GM12878 (cell line): ENCODE results near the gene NOX1. TPM values are rescaled to one million over a fixed set of nuclear protein-coding genes. Genes with fewer than 3 reads are reported as not detected.

ENCODE experiments used
- ATAC-seq: fragments of 200-7000 bp; cut with Tn5 transposase; 3 replicates; pipeline ENCODE4 v1.9.1; 2020; ENCODE audit warnings: mild to moderate bottlenecking, moderate library complexity
- BruUV-seq: library from RNA; stranded (reverse); fragments of 400-500 nt; replicated peaks from 2 replicates; lab custom pipeline; 2021; lab: Mats Ljungman, UMichigan
- CTCF ChIA-PET: fragments of 300-600 bp; sonication (Branson Sonifier 250); formaldehyde crosslinking; extraction: SDS; loops from one replicate; lab custom pipeline; 2021; ENCODE audit warnings: inconsistent platforms; lab: Yijun Ruan, JAX
- POLR2A ChIA-PET: fragments of 350-600 bp; formaldehyde crosslinking; extraction: SDS; loops from one replicate; lab custom pipeline; 2021; ENCODE audit warnings: inconsistent platforms; lab: Charles Lee
- RAD21 ChIA-PET: fragments of 300-600 bp; sonication (Branson Sonifier 250); formaldehyde crosslinking; loops from one replicate; lab custom pipeline; 2023; ENCODE audit warnings: antibody characterized with exemption; ENCODE audit not compliant: unreplicated experiment; lab: Charles Lee
- SMC1A ChIA-PET: fragments of 300-600 bp; sonication (Branson Sonifier 250); formaldehyde crosslinking; loops from one replicate; lab custom pipeline; 2023; ENCODE audit not compliant: unreplicated experiment, uncharacterized antibody; lab: Charles Lee
- DNase-seq: peaks from one replicate; pipeline ENCODE4 v3.0.0-alpha.2; 2011; ENCODE audit warnings: low read depth, low spot score
- FAIRE-seq: peaks from 3 replicates; lab custom pipeline; 2011; peaks lifted over from hg19 to GRCh38; lab: Jason Lieb, UNC
- H2AFZ ChIP-seq: 2 replicates; pipeline ENCODE4 v1.6.0; 2011; ENCODE audit warnings: low read depth, low read length, control low read depth; ENCODE audit not compliant: control insufficient read depth
- H3K27ac ChIP-seq: 2 replicates; pipeline ENCODE4 v1.5.1; 2011; ENCODE audit warnings: control low read depth; ENCODE audit not compliant: control insufficient read depth, insufficient read depth
- H3K27me3 ChIP-seq, 2 experiments: replicated peaks in 1 of 2; 2 replicates each; pipeline versions ENCODE4 v1.6.0 to v1.6.1; 2011; ENCODE audit warnings: low read length in 1 of 2; ENCODE audit not compliant: control insufficient read depth in 2 of 2, insufficient read depth in 2 of 2
- H3K36me3 ChIP-seq, 2 experiments: 2 replicates each; pipeline ENCODE4 v1.5.1; 2011; ENCODE audit warnings: low read length in 1 of 2; ENCODE audit not compliant: control insufficient read depth in 2 of 2, insufficient read depth in 2 of 2
- H3K4me1 ChIP-seq: 2 replicates; pipeline ENCODE4 v1.6.1; 2011; ENCODE audit warnings: mild to moderate bottlenecking, low read length, moderate library complexity, mixed read lengths; ENCODE audit not compliant: control insufficient read depth, insufficient read depth
- H3K4me2 ChIP-seq: 2 replicates; pipeline ENCODE4 v1.6.0; 2011; ENCODE audit warnings: control low read depth; ENCODE audit not compliant: control insufficient read depth, insufficient read depth
- H3K4me3 ChIP-seq: fragments of 200-600 bp; sonication (generic); 2 replicates; pipeline ENCODE4 v1.5.1; 2016
- H3K79me2 ChIP-seq: 2 replicates; pipeline ENCODE4 v1.6.0; 2011; ENCODE audit warnings: low read length; ENCODE audit not compliant: control insufficient read depth, insufficient read depth
- H3K9ac ChIP-seq: 2 replicates; pipeline ENCODE4 v1.8.0; 2011; ENCODE audit warnings: low read length, control low read depth, mixed read lengths; ENCODE audit not compliant: control insufficient read depth, insufficient read depth
- H3K9me3 ChIP-seq: replicated peaks from 3 replicates; pipeline ENCODE4 v1.5.1; 2011; ENCODE audit warnings: mild to moderate bottlenecking, low read length; ENCODE audit not compliant: control insufficient read depth, insufficient read depth
- H4K20me1 ChIP-seq: 2 replicates; pipeline ENCODE4 v1.6.0; 2011; ENCODE audit not compliant: control insufficient read depth, insufficient read depth
- DPF2 ChIP-seq: fragments of 450-650 bp; IDR thresholded peaks from 2 replicates; pipeline ENCODE4 v1.6.1; 2017; ENCODE audit warnings: mild to moderate bottlenecking
- ETV6 ChIP-seq, 2 experiments: fragments of 450-650 bp in 1 of 2; IDR thresholded peaks in 1 of 2; conservative IDR thresholded peaks in 1 of 2; 2 replicates each; pipeline ENCODE4 v1.6.1; 2014; ENCODE audit warnings: antibody characterized with exemption in 1 of 2, borderline replicate concordance in 1 of 2, low read depth in 1 of 2, mild to moderate bottlenecking in 1 of 2, moderate library complexity in 1 of 2
- HCFC1 ChIP-seq: fragments of 150-350 bp; IDR thresholded peaks from 2 replicates; pipeline ENCODE4 v1.6.1; 2014; ENCODE audit warnings: low read length
- JUND ChIP-seq: IDR thresholded peaks from 2 replicates; pipeline ENCODE4 v1.6.1; 2012; ENCODE audit warnings: low read depth, mild to moderate bottlenecking, low read length, improper control_type of control experiment, moderate library complexity
- NFIC ChIP-seq: IDR thresholded peaks from 2 replicates; pipeline ENCODE4 v1.6.1; 2012; ENCODE audit warnings: low read depth, mild to moderate bottlenecking, inconsistent platforms, low read length, moderate library complexity
- NFXL1 ChIP-seq: fragments of 450-650 bp; IDR thresholded peaks from 2 replicates; pipeline ENCODE4 v1.6.1; 2017; ENCODE audit warnings: antibody characterized with exemption, mild to moderate bottlenecking, borderline replicate concordance
- NFYA ChIP-seq: IDR thresholded peaks from 2 replicates; pipeline ENCODE4 v1.6.1; 2011; ENCODE audit warnings: low read depth, mild to moderate bottlenecking, low read length, improper control_type of control experiment, borderline replicate concordance
- PML ChIP-seq: IDR thresholded peaks from 2 replicates; pipeline ENCODE4 v1.6.1; 2012; ENCODE audit warnings: low read length, inconsistent platforms
- SMARCA5 ChIP-seq: fragments of 450-650 bp; IDR thresholded peaks from 2 replicates; pipeline ENCODE4 v1.6.1; 2017; ENCODE audit warnings: mild to moderate bottlenecking
- SREBF2 ChIP-seq: IDR thresholded peaks from 2 replicates; pipeline ENCODE4 v1.6.1; 2012; ENCODE audit warnings: mild to moderate bottlenecking, low read length
- TCF7 ChIP-seq: IDR thresholded peaks from 2 replicates; pipeline ENCODE4 v1.6.1; 2014; ENCODE audit warnings: antibody characterized with exemption, borderline replicate concordance
- WGBS: methylation state at CpG from one replicate; pipeline ENCODE4 v1.1.6; 2016; ENCODE audit warnings: low lambda C conversion rate; ENCODE audit not compliant: insufficient replicate concordance, insufficient coverage; ENCODE audit errors: missing lambda C conversion rate; 5-methylcytosine and 5-hydroxymethylcytosine counted together
- in situ Hi-C: fragments of 300-500 bp; cut with MboI; formaldehyde crosslinking; loops from 9 replicates; pipeline ENCODE4 v1.14.3; 2018; ENCODE audit warnings: mixed read lengths
- intact Hi-C: fragments of 100-400 bp; cut with micrococcal nuclease; formaldehyde crosslinking; loops from one replicate; pipeline ENCODE4 v1.14.2; 2022; ENCODE audit not compliant: unreplicated experiment
- polyA plus RNA-seq, 11 experiments: library from polyadenylated mRNA; depleted of rRNA in 4 of 11; unstranded in 6 of 11; stranded (reverse) in 5 of 11; fragments of >200 nt; fragmentation: Nextera tagmentation in 4 of 11; fragmentation: Illumina TruSeq in 1 of 11; extraction: Ambion mirVana in 4 of 11; extraction: Trizol in 1 of 11; gene quantifications; 1 replicate in 1 of 11; 2 replicates in 10 of 11; pipeline versions ENCODE4 v1.2.1 to v1.2.3, GENCODE V29; 2011 to 2016; ENCODE audit warnings: inconsistent platforms in 2 of 11, missing spikeins in 2 of 11, low read depth in 1 of 11
- total RNA-seq, 4 experiments: library from RNA; depleted of rRNA in 3 of 4; stranded (reverse); fragments of >200 nt in 3 of 4; fragmentation: Illumina TruSeq in 1 of 4; extraction: Trizol in 1 of 4; gene quantifications; 2 replicates each; pipeline versions ENCODE4 v1.2.1 to v1.2.3, GENCODE V29; 2013 to 2021

The NOX1 gene
- total and polyA plus RNA-seq, 10 of the 15 experiments (the other 5 are each of a cell fraction or from before 2014, with no cell fraction given), result 0.03 to 0.09 (median 0.08) TPM; not detected in 6

DNA sequence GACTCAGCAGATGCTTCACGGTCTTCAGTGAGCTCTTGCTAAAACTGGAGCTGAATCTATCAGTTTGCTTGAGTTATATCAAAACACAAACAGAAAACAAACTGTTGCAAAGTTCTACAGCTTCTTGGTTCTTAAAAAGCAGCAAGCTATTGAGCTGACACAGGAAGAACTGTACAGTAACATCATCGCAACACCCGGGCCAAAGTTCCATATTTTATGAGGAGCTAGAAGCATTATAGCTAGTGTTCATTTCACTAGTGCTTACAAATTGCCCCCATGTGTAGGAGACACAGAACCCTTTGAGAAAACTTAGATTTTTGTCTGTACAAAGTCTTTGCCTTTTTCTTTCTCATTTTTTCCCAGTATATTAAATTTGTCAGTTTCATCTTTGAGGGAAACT lies 71.3 kb downstream of the NOX1 start:
- Histone ChIP-seq H3K4me3 (no peak overlapping the region), H2AFZ (no peak overlapping the region), H3K27ac (no peak overlapping the region), H3K79me2 (no peaks in the 10 kb centered on the region), H3K9ac (no peak overlapping the region), H4K20me1 (no peaks in the 10 kb centered on the region), H3K4me2 (no peak overlapping the region), H3K36me3 (no peaks in the 10 kb centered on the region), H3K27me3 (no peaks in the 10 kb centered on the region), H3K4me1 (no peaks in the 10 kb centered on the region), H3K9me3 (no peaks in the 10 kb centered on the region)
- 16% methylated on average over 3 of the region's 3 CpGs for WGBS
- in situ Hi-C loops, result no loop called here
- SMC1A ChIA-PET, result interaction anchor here (1.6 kb wide), 1 partner anchor 9 kb away, joined by 6 read pairs; no protein-coding TSS in a partner anchor
- intact Hi-C loops, result no loop called here
- TF ChIP-seq TCF7 (no peak), JUND (no peak), NFYA (no peak), NFIC (no peak), PML (no peak), ETV6 (conservative IDR thresholded peaks at IDR 0.05 in 1 of 2, IDR thresholded peaks at IDR 0.05 in 1 of 2; ENCODE audit: borderline replicate concordance in 1 of 2, low read depth in 1 of 2) (no peak), NFXL1 (no peak), SREBF2 (no peak), DPF2 (no peak), HCFC1 (no peak), SMARCA5 (no peak)
- no peak for FAIRE-seq
- RAD21 ChIA-PET, result no interaction called here
- no peak for DNase-seq
- POLR2A ChIA-PET, result no interaction called here
- CTCF ChIA-PET, result interaction anchor here (0.9 kb wide), 1 partner anchor 34 kb away, joined by 5 read pairs; no protein-coding TSS in a partner anchor
- no peak for ATAC-seq
- BruUV-seq, result no TSS peak
